Measurements from ENCODE around the gene SSH2.

Gene SSH2

DNA sequence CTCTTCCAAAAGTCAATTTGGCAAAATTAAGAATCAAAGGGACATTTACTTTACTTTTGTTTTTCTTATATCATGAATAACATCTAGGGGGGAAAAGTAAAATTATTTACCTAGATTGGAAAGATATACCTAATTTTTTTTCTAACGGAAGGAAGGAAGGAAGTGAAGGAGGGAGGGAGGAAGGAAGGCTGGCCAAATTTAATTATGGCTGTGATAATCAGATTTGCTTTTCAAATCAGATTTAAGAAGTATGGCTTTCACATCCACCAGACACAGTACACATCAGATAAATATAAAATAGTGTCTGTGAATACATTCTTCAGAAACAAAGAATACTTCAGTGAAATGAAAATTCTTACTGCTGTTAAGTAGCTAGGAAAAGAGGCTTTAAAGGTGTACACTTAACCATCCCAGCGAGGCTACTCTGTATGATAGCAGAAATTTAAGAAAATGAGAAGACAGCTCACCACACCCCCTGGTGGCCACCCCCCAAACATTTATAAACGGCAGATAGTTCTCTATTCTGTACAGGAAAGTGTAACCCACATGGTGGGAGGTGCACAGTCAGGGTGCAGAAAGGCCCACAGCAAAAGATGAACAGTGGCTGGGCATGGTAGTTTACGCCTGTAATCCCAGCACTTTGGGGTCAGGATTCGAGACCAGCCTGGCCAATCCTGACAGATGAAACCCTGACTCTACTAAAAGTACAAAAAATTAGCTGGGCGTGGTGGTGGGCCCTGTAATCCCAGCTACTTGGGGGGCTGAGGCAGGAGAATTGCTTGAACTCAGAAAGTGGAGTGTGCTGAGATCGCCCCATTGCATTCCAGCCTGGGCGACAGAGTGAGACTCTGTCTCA, 150.8 kb downstream of the SSH2 start:
- peak; percentile 79 for DNase-seq (ENCODE audit: low spot score)

GRCh38 chr17:29777663-29778062, 152.4 kb downstream of the SSH2 start:
- DNase-seq (ENCODE audit: low spot score), result no peak

- no peak for DNase-seq (ENCODE audit: low spot score)
Measured at GRCh38 chr17:29776026-29776425, 154.0 kb downstream of the SSH2 start.

GRCh38 chr17:29772981-29773380, 157.0 kb downstream of the SSH2 start:
- DNase-seq (ENCODE audit: low spot score), result no peak

GRCh38 chr17:29771546-29771945, 158.5 kb downstream of the SSH2 start:
- no peak for DNase-seq (ENCODE audit: low spot score)

DNA sequence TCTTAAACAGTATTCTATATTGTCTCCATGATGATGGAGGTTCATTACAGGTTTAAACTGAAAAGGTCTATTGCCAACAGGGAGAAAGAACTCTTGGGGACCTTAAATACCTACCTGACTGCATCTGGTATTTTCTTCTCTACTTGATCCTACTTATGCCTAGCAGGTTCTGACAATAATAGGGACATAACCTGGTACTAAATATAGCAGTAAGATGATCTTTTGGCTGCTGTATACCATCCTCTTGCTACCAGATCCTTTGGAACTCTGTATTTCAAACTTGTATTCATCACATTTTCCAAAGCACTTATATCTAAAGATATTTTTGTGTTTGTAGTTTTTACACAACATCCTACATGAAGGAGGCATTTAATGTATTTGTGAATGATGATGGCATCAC, 160.8 kb downstream of the SSH2 start:
- no peak for DNase-seq (ENCODE audit: low spot score)

GRCh38 chr17:29766796-29767327, 163.2 kb downstream of the SSH2 start:
- DNase-seq (ENCODE audit: low spot score), result no peak

DNA sequence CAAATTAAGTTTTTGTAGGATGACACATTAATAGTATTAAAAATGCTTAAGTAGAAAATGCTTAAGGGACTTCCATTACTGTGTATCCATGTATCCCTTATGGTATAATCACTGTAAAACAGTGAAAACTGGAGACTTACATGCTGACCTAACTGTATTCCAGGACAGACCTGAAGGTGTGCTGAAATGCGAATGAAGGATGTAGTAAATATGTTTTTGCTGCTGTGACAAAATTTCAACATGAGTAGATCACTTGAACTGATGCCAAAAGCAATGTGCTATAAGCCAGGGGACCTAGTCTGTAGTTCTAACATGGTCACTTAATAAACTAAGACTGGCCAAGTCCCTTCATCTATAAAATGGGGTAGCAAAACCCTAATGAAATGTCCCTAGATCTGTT, 165.3 kb downstream of the SSH2 start:
- no peak for DNase-seq (ENCODE audit: low spot score)

- no peak for DNase-seq (ENCODE audit: low spot score)
Measured at GRCh38 chr17:29764217-29764616, 165.8 kb downstream of the SSH2 start.

DNA sequence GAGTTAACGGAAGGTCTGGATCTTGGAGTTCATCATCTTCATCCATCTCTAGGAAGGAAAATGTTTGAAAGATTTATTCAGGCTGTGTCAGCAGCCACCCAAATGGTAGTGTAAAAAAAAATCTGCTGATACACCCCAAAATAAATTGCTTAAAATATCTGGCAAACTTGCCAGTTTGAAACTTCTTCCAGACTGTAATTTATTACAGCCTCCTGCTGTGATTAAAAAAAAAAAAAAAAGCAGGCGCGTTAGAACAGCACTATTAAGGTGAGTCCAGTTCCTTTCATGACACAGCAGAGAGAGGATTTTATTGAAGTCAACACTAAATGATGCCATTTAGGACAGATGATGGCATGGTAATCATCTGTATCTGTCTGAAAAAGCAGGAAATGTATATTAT, 166.8 kb downstream of the SSH2 start:
- no peak for DNase-seq (ENCODE audit: low spot score)

DNA sequence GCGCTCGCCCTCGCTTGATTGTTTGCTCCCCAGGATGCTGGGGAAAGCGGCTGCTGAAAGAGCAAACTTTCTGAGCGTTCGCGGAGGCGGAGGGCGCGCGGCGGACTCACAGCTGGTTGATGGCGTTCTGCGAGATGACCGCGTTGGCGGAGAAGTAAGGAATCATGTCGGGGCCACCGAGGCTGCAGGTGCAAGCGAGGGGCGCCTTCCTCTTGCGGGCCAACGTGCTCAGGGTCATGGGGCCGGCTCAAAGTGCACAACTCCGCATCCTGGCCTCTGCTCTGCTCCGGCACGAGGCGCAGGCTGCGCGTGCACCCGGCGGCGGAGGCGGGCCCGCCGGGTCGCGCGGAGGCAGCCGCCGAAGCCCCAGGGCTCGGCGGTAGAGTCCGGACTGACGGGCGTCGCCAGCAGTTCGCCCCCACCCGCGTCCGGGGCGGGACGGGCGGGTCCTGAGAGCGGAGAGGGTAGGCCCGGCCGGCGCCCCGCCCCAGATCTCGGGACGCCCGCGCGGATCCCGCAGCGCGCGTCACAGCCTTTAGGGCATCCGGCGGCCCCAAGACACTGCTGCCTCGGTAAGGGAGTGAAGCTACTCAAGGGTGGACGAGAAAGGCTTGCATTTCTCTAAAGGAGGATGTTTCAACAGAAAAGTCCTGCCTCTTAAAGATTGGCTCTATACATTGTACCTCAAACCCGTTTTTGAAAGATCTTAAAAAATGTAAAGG, 168.8 kb downstream of the SSH2 start:
- DNase-seq (ENCODE audit: low spot score), result peak; percentile 91

- peak; percentile 76 for DNase-seq (ENCODE audit: low spot score)
Measured at GRCh38 chr17:29760279-29761039, 169.6 kb downstream of the SSH2 start.

DNA sequence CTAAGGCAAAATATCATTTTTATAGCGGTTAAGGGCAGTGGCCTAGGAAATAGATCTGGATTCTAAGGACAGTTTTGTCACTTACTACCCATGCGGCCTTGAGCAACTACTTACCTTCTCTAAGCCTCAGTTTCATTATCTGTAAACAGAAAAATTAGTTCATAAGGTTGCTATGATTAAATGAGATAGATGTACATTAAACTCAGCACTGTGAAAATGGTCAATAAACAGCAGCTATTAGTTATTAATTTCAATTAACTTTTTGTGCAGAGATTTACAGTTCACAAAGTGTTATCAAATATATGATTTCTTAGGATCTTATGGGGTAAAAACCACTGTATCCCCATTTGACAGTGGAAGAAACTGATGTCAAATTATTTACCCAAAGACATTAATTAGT, 171.8 kb downstream of the SSH2 start:
- no peak for DNase-seq (ENCODE audit: low spot score)

DNA sequence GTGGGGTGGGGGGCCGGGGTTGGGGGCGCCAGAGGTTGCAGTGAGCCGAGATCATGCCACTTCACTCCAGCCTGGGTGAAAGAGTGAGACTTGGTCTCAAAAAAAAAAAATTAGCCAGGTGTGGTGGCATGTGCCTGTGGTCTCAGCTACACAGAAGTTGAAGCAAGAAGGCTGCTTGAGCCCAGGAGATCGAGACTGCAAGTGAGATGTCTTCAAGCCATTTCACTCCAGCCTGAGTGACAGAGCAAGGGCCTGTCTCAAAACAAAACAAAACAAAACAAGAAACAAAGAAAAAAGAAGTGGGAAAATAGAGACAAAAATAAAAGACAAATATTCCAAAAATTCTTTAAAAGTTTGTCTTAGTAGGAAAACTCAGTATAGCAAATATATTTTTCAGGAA, 172.2 kb downstream of the SSH2 start:
- DNase-seq (ENCODE audit: low spot score), result no peak

- no peak for DNase-seq (ENCODE audit: low spot score)
Measured at GRCh38 chr17:29753845-29754439, 176.1 kb downstream of the SSH2 start.

DNA sequence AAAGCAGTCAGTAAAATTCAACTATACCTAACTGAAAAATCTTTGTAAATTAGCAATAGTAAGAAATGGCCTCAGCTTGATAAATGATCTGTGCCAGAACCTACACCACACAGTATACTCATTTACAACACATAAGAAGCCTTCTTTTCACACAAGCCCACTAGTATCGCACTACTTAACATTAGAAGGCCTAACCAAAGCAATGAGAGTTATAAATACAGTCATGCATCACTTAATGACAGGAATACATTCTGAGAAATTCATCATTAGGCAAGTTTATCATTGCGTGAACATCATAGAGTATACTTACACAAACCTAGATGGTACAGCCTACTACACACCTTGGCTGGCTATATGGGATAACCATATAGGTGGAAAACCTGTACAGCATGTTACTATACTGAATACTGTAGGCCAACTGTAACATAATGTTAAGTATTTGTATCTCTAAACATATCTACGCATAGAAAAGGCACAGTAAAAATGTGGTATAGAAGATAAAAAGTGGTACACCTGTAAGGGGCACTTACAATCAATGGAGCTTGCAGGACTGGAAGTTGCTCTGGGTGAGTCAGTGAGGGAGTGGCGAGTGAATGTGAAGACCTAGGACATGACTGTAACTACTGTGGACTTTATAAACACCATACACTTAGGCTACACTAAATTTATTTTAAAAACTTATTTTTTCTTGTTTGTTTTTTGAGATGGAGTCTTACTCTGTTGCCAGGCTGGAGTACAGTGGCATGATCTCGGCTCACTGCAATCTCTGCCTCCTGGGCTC, 180.8 kb downstream of the SSH2 start:
- DNase-seq (ENCODE audit: low spot score), result no peak

- DNase-seq (ENCODE audit: low spot score), result no peak
Measured at GRCh38 chr17:29748400-29748799, 181.6 kb downstream of the SSH2 start.

GRCh38 chr17:29747660-29748059, 182.4 kb downstream of the SSH2 start:
- DNase-seq (ENCODE audit: low spot score), result no peak

DNA sequence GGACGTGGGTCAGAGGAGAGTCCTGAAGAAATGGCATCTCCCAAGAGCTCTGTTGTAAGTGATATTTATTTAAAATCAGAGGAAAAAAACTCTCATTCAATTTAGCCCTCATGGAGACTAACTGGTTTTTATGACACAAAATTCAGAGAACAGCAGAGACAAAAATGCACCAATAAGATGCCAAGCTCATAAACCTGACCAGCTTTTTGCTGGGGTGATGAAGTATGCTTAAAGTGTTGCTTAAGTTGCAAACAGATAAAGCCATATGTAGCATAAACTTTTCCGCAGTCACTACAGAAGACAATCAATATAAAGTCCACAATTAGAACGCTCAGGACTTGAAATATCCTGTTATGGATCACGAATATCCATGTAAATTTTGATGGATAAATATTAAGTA, 183.4 kb downstream of the SSH2 start:
- DNase-seq (ENCODE audit: low spot score), result no peak

DNA sequence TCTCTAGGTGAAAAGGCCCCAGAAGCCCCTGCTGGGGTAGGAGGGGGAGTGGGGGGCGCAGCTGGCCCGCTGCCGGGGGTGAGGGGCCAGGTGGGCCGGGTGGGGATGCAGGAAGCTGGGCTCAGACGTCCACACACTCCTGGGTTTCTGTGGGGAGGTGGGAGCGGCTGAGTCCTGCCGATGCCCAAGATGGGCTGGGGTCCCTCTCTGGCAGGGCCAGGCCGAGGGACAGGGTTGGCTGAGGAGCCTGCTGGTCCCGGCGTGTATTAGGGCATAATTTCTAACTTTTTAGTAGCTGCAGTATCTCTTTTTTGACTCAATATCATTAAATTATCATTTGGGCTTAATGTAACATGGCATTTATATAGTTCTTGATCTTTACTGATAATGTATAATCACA, 185.9 kb downstream of the SSH2 start:
- DNase-seq (ENCODE audit: low spot score), result no peak

DNA sequence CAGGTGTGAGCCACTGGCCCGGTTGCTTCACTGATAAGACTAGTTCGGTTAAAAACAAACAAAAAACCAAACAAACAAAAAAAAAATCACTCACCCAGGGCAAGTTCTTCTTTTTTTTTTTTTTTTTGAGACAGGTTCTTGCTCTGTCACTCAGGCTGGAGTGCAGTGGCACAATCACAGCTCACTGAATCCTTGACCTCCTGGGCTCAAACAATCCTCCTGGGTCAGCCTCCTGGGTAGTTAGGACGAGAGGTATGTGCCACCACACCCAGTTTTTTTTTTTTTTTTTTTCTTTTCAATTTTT, 187.9 kb downstream of the SSH2 start:
- DNase-seq (ENCODE audit: low spot score), result no peak

DNA sequence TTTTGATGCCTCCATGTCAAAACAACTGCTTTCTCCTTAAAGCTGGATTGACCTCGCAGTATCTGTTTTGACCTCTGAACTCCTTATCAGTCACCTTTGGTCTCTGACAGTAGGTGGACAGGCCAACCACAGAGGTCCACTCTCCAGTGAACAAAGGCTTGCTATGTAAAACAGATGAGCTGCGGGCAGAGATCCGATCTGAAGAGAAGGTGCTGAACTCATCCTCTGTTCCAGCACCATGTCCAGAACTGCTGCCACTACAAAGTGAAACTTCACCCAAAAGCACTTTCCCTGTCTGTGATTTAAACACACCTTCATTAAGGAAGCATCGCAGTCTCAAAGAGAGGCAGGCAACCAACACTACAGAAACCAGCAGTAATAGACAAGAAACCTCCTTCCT, 190.0 kb downstream of the SSH2 start:
- DNase-seq (ENCODE audit: low spot score), result no peak

All from activated CD4-positive, alpha-beta T cell treated with anti-CD3 and anti-CD28 coated beads, Interleukin-2, Interleukin-4, amounts not matched to agents 100 ng/mL and 50 ng/mL, durations not matched to agents 16 hours and 8 hours (primary cell).